ENCODE measurements around the gene CFAP46.

CFAP46 gene

GRCh38 chr10:132883391-132883881, 58.9 kb downstream of the CFAP46 start:
- Histone ChIP-seq H3K4me1 (ENCODE audit: insufficient read depth, low read length) (no peaks in the 10 kb centered on the region), H3K36me3 (ENCODE audit: insufficient read depth, low read length) (no peaks in the 10 kb centered on the region), H3K9me3 (ENCODE audit: control insufficient read depth, insufficient read depth, low read length) (no peaks in the 10 kb centered on the region), H3K9ac (ENCODE audit: low read depth, low read length) (no peak overlapping the region)

- Histone ChIP-seq H3K36me3 (ENCODE audit: insufficient read depth, low read length) (no peaks in the 10 kb centered on the region), H3K9ac (ENCODE audit: low read depth, low read length) (no peak overlapping the region), H3K4me1 (ENCODE audit: insufficient read depth, low read length) (no peaks in the 10 kb centered on the region), H3K9me3 (ENCODE audit: control insufficient read depth, insufficient read depth, low read length) (no peaks in the 10 kb centered on the region)
These were observed 60.1 kb downstream of the CFAP46 start for GRCh38 chr10:132882069-132882951.

GRCh38 chr10:132881186-132881920, 61.0 kb downstream of the CFAP46 start:
- no peak overlapping the region for H3K9ac ChIP-seq (ENCODE audit: low read depth, low read length)
- H3K36me3 ChIP-seq (ENCODE audit: insufficient read depth, low read length), result no peaks in the 10 kb centered on the region
- no peaks in the 10 kb centered on the region for H3K4me1 ChIP-seq (ENCODE audit: insufficient read depth, low read length)
- no peaks in the 10 kb centered on the region for H3K9me3 ChIP-seq (ENCODE audit: control insufficient read depth, insufficient read depth, low read length)

GRCh38 chr10:132880128-132880981, 62.0 kb downstream of the CFAP46 start:
- Histone ChIP-seq H3K9me3 (ENCODE audit: control insufficient read depth, insufficient read depth, low read length) (0 out of 2 replicates have a peak, but pooled peaks cover 2% of the 10 kb centered on the region), H3K4me1 (ENCODE audit: insufficient read depth, low read length) (no peaks in the 10 kb centered on the region), H3K9ac (ENCODE audit: low read depth, low read length) (no peak overlapping the region), H3K36me3 (ENCODE audit: insufficient read depth, low read length) (no peaks in the 10 kb centered on the region)

- Histone ChIP-seq H3K9me3 (ENCODE audit: control insufficient read depth, insufficient read depth, low read length) (0 out of 2 replicates have a peak, but pooled peaks cover 6% of the 10 kb centered on the region), H3K4me1 (ENCODE audit: insufficient read depth, low read length) (no peaks in the 10 kb centered on the region), H3K36me3 (ENCODE audit: insufficient read depth, low read length) (no peaks in the 10 kb centered on the region), H3K9ac (ENCODE audit: low read depth, low read length) (no peak overlapping the region)
These were observed 62.8 kb downstream of the CFAP46 start for GRCh38 chr10:132879408-132880127.

GRCh38 chr10:132878730-132879407, 63.5 kb downstream of the CFAP46 start:
- Histone ChIP-seq H3K9me3 (ENCODE audit: control insufficient read depth, insufficient read depth, low read length) (0 out of 2 replicates have a peak, but pooled peaks cover 6% of the 10 kb centered on the region), H3K36me3 (ENCODE audit: insufficient read depth, low read length) (no peaks in the 10 kb centered on the region)

GRCh38 chr10:132878091-132878729, 64.2 kb downstream of the CFAP46 start:
- Histone ChIP-seq H3K36me3 (ENCODE audit: insufficient read depth, low read length) (no peaks in the 10 kb centered on the region), H3K9me3 (ENCODE audit: control insufficient read depth, insufficient read depth, low read length) (0 out of 2 replicates have a peak, but pooled peaks cover 6% of the 10 kb centered on the region), H3K9ac (ENCODE audit: low read depth, low read length) (no peak overlapping the region), H3K4me1 (ENCODE audit: insufficient read depth, low read length) (no peaks in the 10 kb centered on the region)

More at GRCh38 chr10:132878730-132879407, 63.5 kb downstream of the CFAP46 start:
- H3K9ac ChIP-seq (ENCODE audit: low read depth, low read length), result no peak overlapping the region
- H3K4me1 ChIP-seq (ENCODE audit: insufficient read depth, low read length), result no peaks in the 10 kb centered on the region

- H3K36me3 ChIP-seq (ENCODE audit: insufficient read depth, low read length), result no peaks in the 10 kb centered on the region
- no peaks in the 10 kb centered on the region for H3K4me1 ChIP-seq (ENCODE audit: insufficient read depth, low read length)
- H3K9me3 ChIP-seq (ENCODE audit: control insufficient read depth, insufficient read depth, low read length), result 0 out of 2 replicates have a peak, but pooled peaks cover 6% of the 10 kb centered on the region
- no peak overlapping the region for H3K9ac ChIP-seq (ENCODE audit: low read depth, low read length)
These were observed 64.9 kb downstream of the CFAP46 start for GRCh38 chr10:132877473-132877872.

- Histone ChIP-seq H3K9ac (ENCODE audit: low read depth, low read length) (no peak overlapping the region), H3K4me1 (ENCODE audit: insufficient read depth, low read length) (no peaks in the 10 kb centered on the region), H3K9me3 (ENCODE audit: control insufficient read depth, insufficient read depth, low read length) (0 out of 2 replicates have a peak, but pooled peaks cover 6% of the 10 kb centered on the region), H3K36me3 (ENCODE audit: insufficient read depth, low read length) (no peaks in the 10 kb centered on the region)
These were observed 65.4 kb downstream of the CFAP46 start for GRCh38 chr10:132876993-132877431.

GRCh38 chr10:132876131-132876860, 66.1 kb downstream of the CFAP46 start:
- Histone ChIP-seq H3K9me3 (ENCODE audit: control insufficient read depth, insufficient read depth, low read length) (0 out of 2 replicates have a peak, but pooled peaks cover 6% of the 10 kb centered on the region), H3K4me1 (ENCODE audit: insufficient read depth, low read length) (no peaks in the 10 kb centered on the region), H3K9ac (ENCODE audit: low read depth, low read length) (no peak overlapping the region), H3K36me3 (ENCODE audit: insufficient read depth, low read length) (no peaks in the 10 kb centered on the region)

GRCh38 chr10:132875435-132875834, 66.9 kb downstream of the CFAP46 start:
- no peaks in the 10 kb centered on the region for H3K36me3 ChIP-seq (ENCODE audit: insufficient read depth, low read length)
- 0 out of 2 replicates have a peak, but pooled peaks cover 6% of the 10 kb centered on the region for H3K9me3 ChIP-seq (ENCODE audit: control insufficient read depth, insufficient read depth, low read length)
- no peaks in the 10 kb centered on the region for H3K4me1 ChIP-seq (ENCODE audit: insufficient read depth, low read length)
- H3K9ac ChIP-seq (ENCODE audit: low read depth, low read length), result no peak overlapping the region

- Histone ChIP-seq H3K4me1 (ENCODE audit: insufficient read depth, low read length) (no peaks in the 10 kb centered on the region), H3K9ac (ENCODE audit: low read depth, low read length) (no peak overlapping the region), H3K9me3 (ENCODE audit: control insufficient read depth, insufficient read depth, low read length) (0 out of 2 replicates have a peak, but pooled peaks cover 6% of the 10 kb centered on the region), H3K36me3 (ENCODE audit: insufficient read depth, low read length) (no peaks in the 10 kb centered on the region)
These were observed 69.0 kb downstream of the CFAP46 start for GRCh38 chr10:132873395-132873794.
